B cell (primary cell): ENCODE data around the gene APH1B. TPM values are rescaled to one million over a fixed set of nuclear protein-coding genes. Genes with fewer than 3 reads are reported as not detected.
"Not testable (repeated sequence)": the region's sequence is repeated elsewhere in the genome, so short reads cannot be mapped to it uniquely, and the experiment has no call there.

Source experiments
- ATAC-seq: fragments of 200-7000 bp; cut with Tn5 transposase; one replicate; pipeline ENCODE4 v1.10.0; 2021; ENCODE audit warnings: low read depth, mild to moderate bottlenecking, moderate number of reproducible peaks, moderate library complexity
- CTCF ChIA-PET: fragments of 350-600 bp; sonication (Branson Sonifier 250); formaldehyde crosslinking; loops from one replicate; lab custom pipeline; 2021; ENCODE audit warnings: antibody characterized with exemption, inconsistent platforms; lab: Charles Lee
- POLR2A ChIA-PET: fragments of 350-600 bp; sonication (Branson Sonifier 250); formaldehyde crosslinking; loops from one replicate; lab custom pipeline; 2021; ENCODE audit warnings: antibody characterized with exemption; lab: Charles Lee
- DNase-seq: peaks from one replicate; pipeline ENCODE4 v3.0.0; 2013
- H2AFZ ChIP-seq: 2 replicates; pipeline ENCODE4 v1.6.1; 2012; ENCODE audit warnings: mild to moderate bottlenecking, low read depth, low read length; ENCODE audit not compliant: insufficient read depth, poor library complexity, severe bottlenecking
- H3K27ac ChIP-seq, 2 donors: 1 replicate in 1 of 2; 2 replicates in 1 of 2; pipeline ENCODE4 v1.5.1; 2012 to 2013; ENCODE audit warnings: low read length in 2 of 2, mild to moderate bottlenecking in 2 of 2, moderate library complexity in 1 of 2
- H3K27me3 ChIP-seq, 4 experiments: fragments of 200-600 bp in 1 of 4; sonication (generic) in 1 of 4; replicated peaks in 1 of 4; 1 replicate in 2 of 4; 2 replicates in 2 of 4; pipeline versions ENCODE4 v1.6.1 to v1.7.0; 2013 to 2016; ENCODE audit warnings: low read length in 3 of 4, mild to moderate bottlenecking in 2 of 4, mixed read lengths in 1 of 4, moderate library complexity in 1 of 4; ENCODE audit not compliant: insufficient read depth in 4 of 4, control insufficient read depth in 3 of 4; ENCODE audit errors: control extremely low read depth in 1 of 4
- H3K36me3 ChIP-seq, 2 experiments: replicated peaks in 1 of 2; 1 replicate in 1 of 2; 2 replicates in 1 of 2; pipeline versions ENCODE4 v1.6.1 to v1.7.1; 2013; ENCODE audit warnings: low read length in 1 of 2; ENCODE audit not compliant: insufficient read depth in 2 of 2, control insufficient read depth in 1 of 2; ENCODE audit errors: control extremely low read depth in 1 of 2, extremely low read depth in 1 of 2
- H3K4me1 ChIP-seq, 2 donors: fragments of 200-600 bp in 1 of 2; sonication (generic) in 1 of 2; 1 replicate in 1 of 2; 2 replicates in 1 of 2; pipeline versions ENCODE4 v1.5.1 to v1.6.1; 2013 to 2017; ENCODE audit warnings: low read length in 2 of 2; ENCODE audit not compliant: control insufficient read depth in 2 of 2, insufficient read depth in 2 of 2
- H3K4me2 ChIP-seq: replicated peaks from 2 replicates; pipeline ENCODE3; 2012; ENCODE audit warnings: mild to moderate bottlenecking, low read depth, low read length; ENCODE audit not compliant: poor library complexity, severe bottlenecking
- H3K4me3 ChIP-seq, 5 experiments: fragments of 200-600 bp in 1 of 5; sonication (generic) in 1 of 5; 1 replicate in 3 of 5; 2 replicates in 2 of 5; pipeline versions ENCODE4 v1.5.1 to v1.7.0; 2011 to 2016; ENCODE audit warnings: low read length in 4 of 5, mild to moderate bottlenecking in 4 of 5, low read depth in 2 of 5, control low read depth in 1 of 5, moderate library complexity in 1 of 5; ENCODE audit not compliant: insufficient read depth in 1 of 5; ENCODE audit errors: control extremely low read depth in 1 of 5, extremely low read depth in 1 of 5
- H3K79me2 ChIP-seq: fragments of 200-600 bp; sonication (generic); one replicate; pipeline ENCODE4 v1.6.0; 2016; ENCODE audit warnings: low read length; ENCODE audit not compliant: control insufficient read depth, insufficient read depth
- H3K9ac ChIP-seq: fragments of 200-600 bp; sonication (generic); 2 replicates; pipeline ENCODE4 v1.6.1; 2017; ENCODE audit warnings: mild to moderate bottlenecking, low read length, moderate library complexity
- H3K9me3 ChIP-seq, 3 donors: one replicate each; pipeline versions ENCODE4 v1.6.1 to v1.7.1; 2013; ENCODE audit warnings: low read length in 2 of 3; ENCODE audit not compliant: control insufficient read depth in 2 of 3, insufficient read depth in 1 of 3; ENCODE audit errors: control extremely low read depth in 1 of 3
- H4K20me1 ChIP-seq: 2 replicates; pipeline ENCODE4 v1.6.0; 2012; ENCODE audit warnings: mild to moderate bottlenecking, low read length; ENCODE audit not compliant: insufficient read depth, control insufficient read depth, poor library complexity, severe bottlenecking
- H3K27ac Mint-ChIP-seq: one replicate; pipeline ENCODE4 v1.8.0; 2021; ENCODE audit warnings: mixed read lengths
- H3K27me3 Mint-ChIP-seq: one replicate; pipeline ENCODE4 v1.8.0; 2021; ENCODE audit warnings: mixed read lengths
- H3K4me1 Mint-ChIP-seq: one replicate; pipeline ENCODE4 v1.8.0; 2021; ENCODE audit warnings: mixed read lengths
- H3K4me3 Mint-ChIP-seq: one replicate; pipeline ENCODE4 v1.8.0; 2021; ENCODE audit warnings: mixed read lengths
- H3K9me3 Mint-ChIP-seq: one replicate; pipeline ENCODE4 v1.8.0; 2022; ENCODE audit warnings: mixed read lengths; ENCODE audit not compliant: insufficient read depth
- CTCF ChIP-seq: fragments of 200-600 bp; IDR thresholded peaks from one replicate; pipeline ENCODE4 v1.8.0; 2022; ENCODE audit warnings: antibody characterized with exemption, mild to moderate bottlenecking
- EZH2 ChIP-seq: IDR thresholded peaks from 2 replicates; pipeline ENCODE4 v1.6.1; 2012; ENCODE audit warnings: borderline replicate concordance, low read depth, mild to moderate bottlenecking, moderate library complexity, low read length; ENCODE audit not compliant: insufficient read depth, poor library complexity, severe bottlenecking
- WGBS: methylation state at CpG from one replicate; pipeline ENCODE4 v1.1.5; 2013; ENCODE audit warnings: missing lambda C conversion rate; ENCODE audit not compliant: insufficient coverage; 5-methylcytosine and 5-hydroxymethylcytosine counted together
- intact Hi-C: fragments of 100-400 bp; cut with micrococcal nuclease; formaldehyde crosslinking; loops from one replicate; pipeline ENCODE4 v1.10.0; 2022
- polyA plus RNA-seq: library from polyadenylated mRNA; depleted of rRNA; stranded (reverse); fragments of >200 nt; gene quantifications from 2 replicates; pipeline ENCODE4 v1.2.3, GENCODE V29; 2012
- total RNA-seq, 2 donors: library from RNA; stranded (reverse); fragments of 120-200 nt in 1 of 2; gene quantifications; 1 replicate in 1 of 2; 2 replicates in 1 of 2; pipeline versions ENCODE4 v1.2.3 to v1.2.4, GENCODE V29; 2013 to 2022

APH1B gene
- total and polyA plus RNA-seq, 2 donors (not counting 1 experiment from before 2014, with no cell fraction given), result 7.6 to 45.2 TPM

GRCh38 chr15:63234451-63234870 is 42.9 kb upstream of the APH1B start:
- ATAC-seq, result no peak
- Histone ChIP-seq H3K4me3 (no peak overlapping the region), H3K27me3 (no peaks in the 10 kb centered on the region), H3K4me2 (no peak overlapping the region), H3K9ac (no peak overlapping the region), H3K36me3 (peaks cover 0 to 10% of the 10 kb centered on the region in 2 experiments), H3K4me1 (peaks cover 35 to 43% of the 10 kb centered on the region in 2 donors), H3K9me3 (no peaks in the 10 kb centered on the region), H2AFZ (no peak overlapping the region), H3K79me2 (peaks cover 92% of the 10 kb centered on the region), H4K20me1 (peaks cover 77% of the 10 kb centered on the region), H3K27ac (peak overlapping the region; percentile 9 to 52)
- 59% methylated on average over 3 of the region's 5 CpGs for WGBS
- H3K4me3 Mint-ChIP-seq, result peak overlapping the region; percentile 11
- H3K4me1 Mint-ChIP-seq, result peaks cover 62% of the 10 kb centered on the region
- intact Hi-C loops, result no loop called here
- H3K27me3 Mint-ChIP-seq, result no peaks in the 10 kb centered on the region
- peak overlapping the region; percentile 0 for H3K27ac Mint-ChIP-seq
- CTCF ChIA-PET, result no interaction called here
- no peak for DNase-seq
- TF ChIP-seq CTCF (no peak), EZH2 (no peak)
- POLR2A ChIA-PET, result interaction anchor here (0.8 kb wide), 1 partner anchor 31 kb away, joined by 3 read pairs; no protein-coding TSS in a partner anchor
- peaks cover 4% of the 10 kb centered on the region for H3K9me3 Mint-ChIP-seq

- Histone ChIP-seq H3K4me2 (no peak overlapping the region), H4K20me1 (peaks cover 87% of the 10 kb centered on the region), H3K4me1 (peaks cover 35 to 45% of the 10 kb centered on the region in 2 donors), H3K79me2 (peaks cover 94% of the 10 kb centered on the region), H3K27me3 (no peaks in the 10 kb centered on the region), H3K4me3 (no peak overlapping the region), H2AFZ (no peak overlapping the region), H3K27ac (no peak overlapping the region), H3K9me3 (no peaks in the 10 kb centered on the region), H3K9ac (no peak overlapping the region), H3K36me3 (peaks cover 0 to 7% of the 10 kb centered on the region in 2 experiments)
- H3K27me3 Mint-ChIP-seq, result no peaks in the 10 kb centered on the region
- H3K27ac Mint-ChIP-seq, result no peak overlapping the region
- peaks cover 68% of the 10 kb centered on the region for H3K4me1 Mint-ChIP-seq
- ATAC-seq (no peak), DNase-seq (no peak)
- H3K4me3 Mint-ChIP-seq, result no peak overlapping the region
- CTCF ChIA-PET, result no interaction called here
- H3K9me3 Mint-ChIP-seq, result peaks cover 4% of the 10 kb centered on the region
- POLR2A ChIA-PET, result interaction anchor here (0.7 kb wide), 1 partner anchor 41 kb away, joined by 3 read pairs; no protein-coding TSS in a partner anchor
- intact Hi-C loops, result no loop called here
- TF ChIP-seq CTCF (no peak), EZH2 (no peak)
Observed at GRCh38 chr15:63236272-63236671, 41.1 kb upstream of the APH1B start.

GRCh38 chr15:63237086-63237485 is 40.3 kb upstream of the APH1B start:
- POLR2A ChIA-PET, H3K4me2 ChIP-seq, H3K36me3 ChIP-seq, intact Hi-C loops, H3K4me3 Mint-ChIP-seq, H2AFZ ChIP-seq, H3K9me3 Mint-ChIP-seq, H3K27ac ChIP-seq, H3K4me3 ChIP-seq, H3K27me3 Mint-ChIP-seq, CTCF ChIA-PET, H3K9me3 ChIP-seq, DNase-seq, H3K27me3 ChIP-seq, ATAC-seq, H3K9ac ChIP-seq: not testable (repeated sequence)
- Mint-ChIP-seq H3K27ac (peak overlapping the region; percentile 48), H3K4me1 (peaks cover 65% of the 10 kb centered on the region)
- Histone ChIP-seq H3K79me2 (peaks cover 95% of the 10 kb centered on the region), H3K4me1 (peaks cover 33 to 37% of the 10 kb centered on the region in 2 donors), H4K20me1 (peaks cover 88% of the 10 kb centered on the region)
- no CpG with 5 or more reads among the region's 1 CpG for WGBS
